SK-N-SH (cell line): ENCODE results near the gene MARK4. TPM values are rescaled to one million over a fixed set of nuclear protein-coding genes. Genes with fewer than 3 reads are reported as not detected.

Source experiments
- CTCF ChIA-PET: fragments of 300-600, 350-600 bp; formaldehyde crosslinking; extraction: SDS; loops from one replicate; lab custom pipeline; 2021; lab: Yijun Ruan, JAX
- POLR2A ChIA-PET: fragments of 350-600 bp; sonication (Branson Sonifier 250); formaldehyde crosslinking; extraction: SDS; loops from one replicate; lab custom pipeline; 2020; ENCODE audit warnings: antibody characterized with exemption, inconsistent platforms; lab: Yijun Ruan, JAX
- DNase-seq: peaks from one replicate; pipeline ENCODE4 v3.0.0; 2012
- H2AFZ ChIP-seq: fragments of 200-600 bp; sonication (generic); 2 replicates; pipeline ENCODE4 v1.8.1; 2016; ENCODE audit warnings: antibody characterized with exemption, mild to moderate bottlenecking, low read depth
- H3F3A ChIP-seq: fragments of 200-600 bp; sonication (generic); replicated peaks from 2 replicates; pipeline ENCODE3; 2016; ENCODE audit warnings: antibody characterized with exemption, mild to moderate bottlenecking; ENCODE audit not compliant: insufficient read depth
- H3K27ac ChIP-seq, 2 experiments: fragments of 200-500 bp in 1 of 2; fragments of 200-600 bp in 1 of 2; sonication (Bioruptor generic) in 1 of 2; sonication (generic), shearing (Covaris generic) in 1 of 2; 2 replicates each; pipeline versions ENCODE4 v1.5.1 to v1.6.1; 2014 to 2016; ENCODE audit warnings: low read depth in 2 of 2, inconsistent platforms in 1 of 2, low read length in 1 of 2, mild to moderate bottlenecking in 1 of 2, mixed read lengths in 1 of 2
- H3K27me3 ChIP-seq: fragments of 200-600 bp; sonication (generic), shearing (Covaris generic); 2 replicates; pipeline ENCODE4 v1.6.1; 2016; ENCODE audit warnings: mixed run types; ENCODE audit not compliant: insufficient read depth
- H3K36me3 ChIP-seq, 2 experiments: fragments of 200-500 bp in 1 of 2; fragments of 200-600 bp in 1 of 2; sonication (Bioruptor generic) in 1 of 2; sonication (generic) in 1 of 2; replicated peaks in 1 of 2; 2 replicates each; pipeline versions ENCODE3 to v1.5.1; 2014 to 2016; ENCODE audit warnings: low read length in 1 of 2, mild to moderate bottlenecking in 1 of 2; ENCODE audit not compliant: insufficient read depth in 2 of 2, control insufficient read depth in 1 of 2
- H3K4me1 ChIP-seq, 2 experiments: fragments of 200-500 bp in 1 of 2; fragments of 200-600 bp in 1 of 2; sonication (Bioruptor generic) in 1 of 2; sonication (generic), shearing (Covaris generic) in 1 of 2; 2 replicates each; pipeline versions ENCODE4 v1.5.1 to v1.6.1; 2014 to 2016; ENCODE audit warnings: low read depth in 1 of 2, low read length in 1 of 2, mixed run types in 1 of 2; ENCODE audit not compliant: insufficient read depth in 2 of 2, control insufficient read depth in 1 of 2
- H3K4me2 ChIP-seq: fragments of 200-600 bp; sonication (generic), shearing (Covaris generic); 2 replicates; pipeline ENCODE4 v1.6.1; 2017; ENCODE audit warnings: mixed run types
- H3K4me3 ChIP-seq, 2 experiments: fragments of 200-500 bp in 1 of 2; fragments of 200-600 bp in 1 of 2; sonication (Bioruptor generic) in 1 of 2; sonication (generic), shearing (Covaris generic) in 1 of 2; 2 replicates each; pipeline versions ENCODE4 v1.5.1 to v1.8.1; 2014 to 2016; ENCODE audit warnings: low read depth in 2 of 2, inconsistent platforms in 1 of 2, low read length in 1 of 2, mild to moderate bottlenecking in 1 of 2, mixed read lengths in 1 of 2, moderate library complexity in 1 of 2
- H3K79me2 ChIP-seq: fragments of 200-600 bp; sonication (generic); 2 replicates; pipeline ENCODE4 v1.8.1; 2017; ENCODE audit warnings: mild to moderate bottlenecking; ENCODE audit not compliant: insufficient read depth
- H3K9ac ChIP-seq: fragments of 200-600 bp; sonication (generic); 2 replicates; pipeline ENCODE4 v1.6.1; 2017; ENCODE audit warnings: mixed run types
- H3K9me2 ChIP-seq: fragments of 200-600 bp; sonication (generic); 2 replicates; pipeline ENCODE4 v1.6.1; 2017; ENCODE audit warnings: mixed run types
- H3K9me3 ChIP-seq: fragments of 200-600 bp; sonication (generic); 2 replicates; pipeline ENCODE4 v1.6.1; 2017; ENCODE audit warnings: mixed run types, mild to moderate bottlenecking, moderate library complexity
- H4K20me1 ChIP-seq: fragments of 200-600 bp; sonication (generic); 2 replicates; pipeline ENCODE4 v1.6.1; 2017; ENCODE audit warnings: mild to moderate bottlenecking, mixed run types; ENCODE audit not compliant: insufficient read depth
- EZH2phosphoT487 ChIP-seq: fragments of 200-600 bp; sonication (generic); IDR thresholded peaks from 2 replicates; pipeline ENCODE4 v1.6.1; 2017; ENCODE audit warnings: low read depth, mixed run types, mild to moderate bottlenecking, antibody characterized with exemption, moderate library complexity, borderline replicate concordance
- FOXM1 ChIP-seq: IDR thresholded peaks from 2 replicates; pipeline ENCODE4 v1.4.0; 2012; ENCODE audit warnings: low read depth, mild to moderate bottlenecking
- JUND ChIP-seq: IDR thresholded peaks from 2 replicates; pipeline ENCODE4 v1.4.0; 2012
- MEF2A ChIP-seq: IDR thresholded peaks from 2 replicates; pipeline ENCODE4 v1.4.0; 2012; ENCODE audit warnings: low read depth, borderline replicate concordance
- MXI1 ChIP-seq: IDR thresholded peaks from 2 replicates; pipeline ENCODE4 v1.6.1; 2012; ENCODE audit warnings: mild to moderate bottlenecking, low read depth, low read length, improper control_type of control experiment
- NFIC ChIP-seq: IDR thresholded peaks from 2 replicates; pipeline ENCODE4 v1.4.0; 2012; ENCODE audit warnings: borderline replicate concordance
- RFX5 ChIP-seq: IDR thresholded peaks from 2 replicates; pipeline ENCODE4 v1.6.1; 2012; ENCODE audit warnings: mild to moderate bottlenecking, improper control_type of control experiment, low read length
- RXRA ChIP-seq: IDR thresholded peaks from 2 replicates; pipeline ENCODE4 v1.4.0; 2012; ENCODE audit warnings: low read depth, mild to moderate bottlenecking, borderline replicate concordance
- SIN3A ChIP-seq: IDR thresholded peaks from 2 replicates; pipeline ENCODE4 v1.6.1; 2012; ENCODE audit warnings: low read depth, mild to moderate bottlenecking, low read length, moderate library complexity, borderline replicate concordance
- TAF1 ChIP-seq: IDR thresholded peaks from 2 replicates; pipeline ENCODE4 v1.6.1; 2012; ENCODE audit warnings: low read depth, mild to moderate bottlenecking, low read length, moderate library complexity, borderline replicate concordance
- WGBS: methylation state at CpG from one replicate; pipeline ENCODE4 v1.1.6; 2017; ENCODE audit warnings: low lambda C conversion rate; 5-methylcytosine and 5-hydroxymethylcytosine counted together
- polyA plus RNA-seq, 3 experiments: library from polyadenylated mRNA; depleted of rRNA; stranded (reverse); fragments of >200 nt; gene quantifications; 2 replicates each; pipeline ENCODE4 v1.2.3, GENCODE V29; 2012
- TF ChIP-seq, protein P1 (sequence below): IDR thresholded peaks from 2 replicates; pipeline ENCODE4 v1.4.0; 2012; ENCODE audit warnings: low read depth, borderline replicate concordance
- TF ChIP-seq, protein P2 (sequence below): IDR thresholded peaks from 2 replicates; pipeline ENCODE4 v1.4.0; 2012; ENCODE audit warnings: low read depth, borderline replicate concordance
- TF ChIP-seq, protein P3 (sequence below): IDR thresholded peaks from 2 replicates; pipeline ENCODE4; 2012

The MARK4 gene
- polyA plus RNA-seq, 1 of the 3 experiments (the other 2 are of a cell fraction) = 16.3 TPM

DNA sequence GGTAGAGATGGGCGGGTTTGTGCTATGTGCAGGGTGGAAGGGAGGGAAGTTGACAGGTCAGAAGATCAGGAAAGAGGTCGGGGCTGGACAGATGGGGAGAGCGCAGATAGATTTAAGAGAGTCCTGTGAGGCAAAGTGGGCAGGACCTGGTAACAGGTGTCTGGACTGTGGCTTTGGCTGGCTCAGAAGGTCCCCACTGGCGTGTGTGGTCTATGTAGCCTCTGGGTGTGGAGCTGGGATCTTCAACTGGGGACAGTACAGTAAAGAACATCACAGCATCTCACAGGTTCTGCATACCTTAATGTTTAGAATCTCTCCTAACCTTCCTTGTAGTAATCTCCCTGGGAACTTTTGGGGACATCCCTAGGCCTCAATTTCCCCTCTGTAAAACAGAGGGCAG is 53.9 kb downstream of the MARK4 start:
- 32% methylated on average over 3 of the region's 4 CpGs for WGBS
- no peak for DNase-seq
- H2AFZ ChIP-seq = no peak overlapping the region
- no peak overlapping the region for H3K4me2 ChIP-seq
- no peaks in the 10 kb centered on the region for H3K27me3 ChIP-seq
- no peaks in the 10 kb centered on the region for H3K9me3 ChIP-seq
- TF ChIP-seq RFX5 = no peak
- no peak for TF ChIP-seq NFIC
- no peak for TF ChIP-seq JUND
- TF ChIP-seq, protein P1, sequence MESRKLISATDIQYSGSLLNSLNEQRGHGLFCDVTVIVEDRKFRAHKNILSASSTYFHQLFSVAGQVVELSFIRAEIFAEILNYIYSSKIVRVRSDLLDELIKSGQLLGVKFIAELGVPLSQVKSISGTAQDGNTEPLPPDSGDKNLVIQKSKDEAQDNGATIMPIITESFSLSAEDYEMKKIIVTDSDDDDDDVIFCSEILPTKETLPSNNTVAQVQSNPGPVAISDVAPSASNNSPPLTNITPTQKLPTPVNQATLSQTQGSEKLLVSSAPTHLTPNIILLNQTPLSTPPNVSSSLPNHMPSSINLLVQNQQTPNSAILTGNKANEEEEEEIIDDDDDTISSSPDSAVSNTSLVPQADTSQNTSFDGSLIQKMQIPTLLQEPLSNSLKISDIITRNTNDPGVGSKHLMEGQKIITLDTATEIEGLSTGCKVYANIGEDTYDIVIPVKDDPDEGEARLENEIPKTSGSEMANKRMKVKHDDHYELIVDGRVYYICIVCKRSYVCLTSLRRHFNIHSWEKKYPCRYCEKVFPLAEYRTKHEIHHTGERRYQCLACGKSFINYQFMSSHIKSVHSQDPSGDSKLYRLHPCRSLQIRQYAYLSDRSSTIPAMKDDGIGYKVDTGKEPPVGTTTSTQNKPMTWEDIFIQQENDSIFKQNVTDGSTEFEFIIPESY = no peak
- TF ChIP-seq MXI1 = no peak
- TF ChIP-seq SIN3A = no peak
- no peak for TF ChIP-seq MEF2A
- no peak for TF ChIP-seq TAF1
- TF ChIP-seq RXRA = no peak
- TF ChIP-seq, protein P2, sequence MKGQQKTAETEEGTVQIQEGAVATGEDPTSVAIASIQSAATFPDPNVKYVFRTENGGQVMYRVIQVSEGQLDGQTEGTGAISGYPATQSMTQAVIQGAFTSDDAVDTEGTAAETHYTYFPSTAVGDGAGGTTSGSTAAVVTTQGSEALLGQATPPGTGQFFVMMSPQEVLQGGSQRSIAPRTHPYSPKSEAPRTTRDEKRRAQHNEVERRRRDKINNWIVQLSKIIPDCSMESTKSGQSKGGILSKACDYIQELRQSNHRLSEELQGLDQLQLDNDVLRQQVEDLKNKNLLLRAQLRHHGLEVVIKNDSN = no peak
- H3K27ac ChIP-seq = no peak overlapping the region
- no peaks in the 10 kb centered on the region for H4K20me1 ChIP-seq
- H3K36me3 ChIP-seq = no peaks in the 10 kb centered on the region
- H3K4me3 ChIP-seq = no peak overlapping the region
- no peak overlapping the region for H3K9ac ChIP-seq
- H3F3A ChIP-seq = peaks cover 7% of the 10 kb centered on the region
- H3K4me1 ChIP-seq = peaks cover 0 to 7% of the 10 kb centered on the region in 2 experiments; a peak in 1 of 4 replicates
- CTCF ChIA-PET = interaction anchor here (1.1 kb wide), 1 partner anchor 10 kb away, joined by 3 read pairs; no protein-coding TSS in a partner anchor
- no peaks in the 10 kb centered on the region for H3K79me2 ChIP-seq
- POLR2A ChIA-PET = no interaction called here
- H3K9me2 ChIP-seq = no peaks in the 10 kb centered on the region

DNA sequence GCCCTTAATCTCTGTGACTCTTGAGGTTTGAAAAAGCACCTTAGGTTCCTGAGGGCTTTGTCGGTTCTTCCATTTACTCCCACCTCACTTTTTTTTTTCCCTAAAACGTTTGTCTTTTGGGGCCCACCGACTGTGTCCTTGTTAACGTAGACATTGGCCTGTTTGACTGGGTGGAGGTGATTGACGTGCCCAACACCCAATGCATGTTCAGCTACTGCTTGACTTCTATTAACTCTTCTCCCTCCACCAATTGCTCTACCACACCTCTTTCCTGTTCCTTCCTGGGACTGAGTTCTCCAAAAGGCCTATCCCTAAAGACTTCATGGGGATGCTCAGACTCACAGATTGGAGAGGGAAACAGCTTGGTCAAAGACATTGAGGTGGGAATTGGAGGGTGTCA is 54.4 kb downstream of the MARK4 start:
- H3K4me1 ChIP-seq = peaks cover 0 to 7% of the 10 kb centered on the region in 2 experiments; a peak in 1 of 4 replicates
- H3K9ac ChIP-seq = no peak overlapping the region
- H3K36me3 ChIP-seq = no peaks in the 10 kb centered on the region
- no peak overlapping the region for H3K27ac ChIP-seq
- no peak overlapping the region for H2AFZ ChIP-seq
- 11% methylated on average over 5 of the region's 5 CpGs for WGBS
- ChIA-PET CTCF (no interaction called here), POLR2A (interaction anchor here (1.4 kb wide), 1 partner anchor 21 kb away, joined by 3 read pairs; no protein-coding TSS in a partner anchor)
- H3K4me2 ChIP-seq = no peak overlapping the region
- no peaks in the 10 kb centered on the region for H3K27me3 ChIP-seq
- H3K4me3 ChIP-seq = no peak overlapping the region
- no peaks in the 10 kb centered on the region for H3K9me3 ChIP-seq
- no peaks in the 10 kb centered on the region for H3K79me2 ChIP-seq
- H3F3A ChIP-seq = peaks cover 7% of the 10 kb centered on the region
- DNase-seq = no peak
- no peaks in the 10 kb centered on the region for H3K9me2 ChIP-seq
- TF ChIP-seq RXRA = no peak
- TF ChIP-seq, protein P3, sequence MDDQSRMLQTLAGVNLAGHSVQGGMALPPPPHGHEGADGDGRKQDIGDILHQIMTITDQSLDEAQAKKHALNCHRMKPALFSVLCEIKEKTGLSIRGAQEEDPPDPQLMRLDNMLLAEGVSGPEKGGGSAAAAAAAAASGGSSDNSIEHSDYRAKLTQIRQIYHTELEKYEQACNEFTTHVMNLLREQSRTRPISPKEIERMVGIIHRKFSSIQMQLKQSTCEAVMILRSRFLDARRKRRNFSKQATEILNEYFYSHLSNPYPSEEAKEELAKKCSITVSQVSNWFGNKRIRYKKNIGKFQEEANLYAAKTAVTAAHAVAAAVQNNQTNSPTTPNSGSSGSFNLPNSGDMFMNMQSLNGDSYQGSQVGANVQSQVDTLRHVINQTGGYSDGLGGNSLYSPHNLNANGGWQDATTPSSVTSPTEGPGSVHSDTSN = peak; percentile 75
- no peak for TF ChIP-seq FOXM1
- no peak for TF ChIP-seq RFX5
- no peak for TF ChIP-seq EZH2phosphoT487
- no peaks in the 10 kb centered on the region for H4K20me1 ChIP-seq
